HG03045 (cell line): Measurements from ENCODE around the gene GPC6.

Experiments used
- ATAC-seq: cut with Tn5 transposase; IDR thresholded peaks from one replicate; pipeline ENCODE4 v1.9.1; 2021; ENCODE audit warnings: mild to moderate bottlenecking, moderate library complexity; ENCODE audit not compliant: unreplicated experiment

GPC6 gene

GRCh38 chr13:94308832-94309231 is 1082.2 kb downstream of the GPC6 start:
- ATAC-seq = no peak

GRCh38 chr13:94309576-94309975 is 1083.0 kb downstream of the GPC6 start:
- ATAC-seq = no peak

GRCh38 chr13:94309997-94310855 is 1083.6 kb downstream of the GPC6 start:
- no peak for ATAC-seq

GRCh38 chr13:94311893-94312292 is 1085.3 kb downstream of the GPC6 start:
- no peak for ATAC-seq

- no peak for ATAC-seq
Observed at GRCh38 chr13:94312511-94313216, 1086.1 kb downstream of the GPC6 start.

GRCh38 chr13:94313321-94313910 is 1086.8 kb downstream of the GPC6 start:
- ATAC-seq = no peak

GRCh38 chr13:94313926-94314325 is 1087.3 kb downstream of the GPC6 start:
- ATAC-seq = no peak

GRCh38 chr13:94315188-94315587 is 1088.6 kb downstream of the GPC6 start:
- ATAC-seq = no peak

GRCh38 chr13:94317063-94317491 is 1090.5 kb downstream of the GPC6 start:
- no peak for ATAC-seq

GRCh38 chr13:94318418-94318817 is 1091.8 kb downstream of the GPC6 start:
- ATAC-seq = no peak

GRCh38 chr13:94319501-94319900 is 1092.9 kb downstream of the GPC6 start:
- ATAC-seq = no peak

- no peak for ATAC-seq
Observed at GRCh38 chr13:94322925-94323763, 1096.5 kb downstream of the GPC6 start.

GRCh38 chr13:94323764-94324758 is 1097.5 kb downstream of the GPC6 start:
- no peak for ATAC-seq

- no peak for ATAC-seq
Observed at GRCh38 chr13:94324767-94325540, 1098.3 kb downstream of the GPC6 start.

- ATAC-seq = no peak
Observed at GRCh38 chr13:94325650-94326049, 1099.0 kb downstream of the GPC6 start.

GRCh38 chr13:94327318-94327717 is 1100.7 kb downstream of the GPC6 start:
- ATAC-seq = peak; percentile 86

- no peak for ATAC-seq
Observed at GRCh38 chr13:94328381-94329041, 1101.9 kb downstream of the GPC6 start.

GRCh38 chr13:94329277-94329676 is 1102.7 kb downstream of the GPC6 start:
- ATAC-seq = no peak
